GM12892 (cell line): Measurements from ENCODE around the gene TCFL5.

Experiments used
- POLR2A ChIP-seq: IDR thresholded peaks from 2 replicates; pipeline ENCODE4 v1.6.1; 2011; ENCODE audit warnings: low read depth, low read length, control low read depth
- POLR2AphosphoS5 ChIP-seq: IDR thresholded peaks from 2 replicates; pipeline ENCODE4 v1.6.1; 2011; ENCODE audit warnings: low read depth, low read length, control low read depth
- TAF1 ChIP-seq: IDR thresholded peaks from 2 replicates; pipeline ENCODE4 v1.6.1; 2011; ENCODE audit warnings: low read depth, mild to moderate bottlenecking, control low read depth, low read length, borderline replicate concordance

GRCh38 chr20:62885896-62886708, 24.5 kb upstream of the TCFL5 start:
- TF ChIP-seq POLR2A = no peak
- no peak for TF ChIP-seq POLR2AphosphoS5
- TF ChIP-seq TAF1 = no peak
